ENCODE measurements around the gene PROKR2.

Gene PROKR2

GRCh38 chr20:5282561-5282960 is 34.2 kb downstream of the PROKR2 start:
- DNase-seq (ENCODE audit: low read depth in 2 of 2), result no peak

- DNase-seq (ENCODE audit: low read depth in 2 of 2), result no peak
These were observed 37.1 kb downstream of the PROKR2 start for GRCh38 chr20:5279661-5280060.

GRCh38 chr20:5272268-5272667 is 44.5 kb downstream of the PROKR2 start:
- no peak for DNase-seq (ENCODE audit: low read depth in 2 of 2)

- no peak for DNase-seq (ENCODE audit: low read depth in 2 of 2)
These were observed 46.2 kb downstream of the PROKR2 start for GRCh38 chr20:5270603-5271002.

GRCh38 chr20:5268449-5268848 is 48.3 kb downstream of the PROKR2 start:
- DNase-seq (ENCODE audit: low read depth in 2 of 2), result no peak

GRCh38 chr20:5267092-5267491 is 49.7 kb downstream of the PROKR2 start:
- DNase-seq (ENCODE audit: low read depth in 2 of 2), result no peak

All from stimulated activated CD8-positive, alpha-beta memory T cell treated with anti-CD3 and anti-CD28 coated beads, Interleukin-2, amount 100 ng/mL, for 48 hours (primary cell).